ENCODE data around the gene C1QTNF1. TPM values are rescaled to one million over a fixed set of nuclear protein-coding genes. Genes with fewer than 3 reads are reported as not detected.

C1QTNF1 gene
- total RNA-seq, 1 experiment from 2014 or later = 6.3 TPM

- no peak for TF ChIP-seq EZH2 (IDR thresholded peaks at IDR 0.05; ENCODE audit: borderline replicate concordance, low read depth, low read length, poor library complexity, severe bottlenecking)
- TF ChIP-seq CTCF (conservative IDR thresholded peaks at IDR 0.05; ENCODE audit: low read depth, low read length) = no peak
- BruUV-seq (replicated peaks) = no TSS peak
- Histone ChIP-seq H3K9me3 (ENCODE audit: low read depth, low read length, poor library complexity, severe bottlenecking) (peaks cover 10% of the 10 kb centered on the region), H3K27me3 (replicated peaks; ENCODE audit: insufficient read depth, low read depth, low read length, poor library complexity) (no peaks in the 10 kb centered on the region), H3K4me1 (ENCODE audit: insufficient read depth, low read length, poor library complexity, severe bottlenecking) (peaks cover 10% of the 10 kb centered on the region), H3K4me3 (ENCODE audit: low read depth, low read length, poor library complexity, severe bottlenecking) (no peak overlapping the region), H3K36me3 (ENCODE audit: insufficient read depth, low read length, poor library complexity, severe bottlenecking) (no peaks in the 10 kb centered on the region), H3K27ac (ENCODE audit: low read depth, low read length, poor library complexity, severe bottlenecking) (no peak overlapping the region)
- no peak for DNase-seq (ENCODE audit: low spot score)
- ChIA-PET POLR2A (ENCODE audit: low non-redundant PET) (no interaction called here), CTCF (no interaction called here)
- intact Hi-C loops (cut with micrococcal nuclease; ENCODE audit: unreplicated experiment) = no loop called here
Measured at GRCh38 chr17:79050551-79050950, 26.6 kb downstream of the C1QTNF1 start.

GRCh38 chr17:79051306-79051705 lies 27.3 kb downstream of the C1QTNF1 start:
- H3K36me3 ChIP-seq (ENCODE audit: insufficient read depth, low read length, poor library complexity, severe bottlenecking) = no peaks in the 10 kb centered on the region
- H3K27me3 ChIP-seq (replicated peaks; ENCODE audit: insufficient read depth, low read depth, low read length, poor library complexity) = no peaks in the 10 kb centered on the region
- peaks cover 10% of the 10 kb centered on the region for H3K9me3 ChIP-seq (ENCODE audit: low read depth, low read length, poor library complexity, severe bottlenecking)
- H3K27ac ChIP-seq (ENCODE audit: low read depth, low read length, poor library complexity, severe bottlenecking) = no peak overlapping the region
- DNase-seq (ENCODE audit: low spot score) = no peak
- H3K4me3 ChIP-seq (ENCODE audit: low read depth, low read length, poor library complexity, severe bottlenecking) = no peak overlapping the region
- intact Hi-C loops (cut with micrococcal nuclease; ENCODE audit: unreplicated experiment) = no loop called here
- TF ChIP-seq CTCF (conservative IDR thresholded peaks at IDR 0.05; ENCODE audit: low read depth, low read length) = no peak
- TF ChIP-seq EZH2 (IDR thresholded peaks at IDR 0.05; ENCODE audit: borderline replicate concordance, low read depth, low read length, poor library complexity, severe bottlenecking) = no peak
- BruUV-seq (replicated peaks) = no TSS peak
- POLR2A ChIA-PET (ENCODE audit: low non-redundant PET) = no interaction called here
- peaks cover 6% of the 10 kb centered on the region for H3K4me1 ChIP-seq (ENCODE audit: insufficient read depth, low read length, poor library complexity, severe bottlenecking)
- CTCF ChIA-PET = no interaction called here

- H3K27me3 ChIP-seq (replicated peaks; ENCODE audit: insufficient read depth, low read depth, low read length, poor library complexity) = no peaks in the 10 kb centered on the region
- CTCF ChIA-PET = interaction anchor here (0.6 kb wide), 1 partner anchor 12 kb away, joined by 3 read pairs; no protein-coding TSS in a partner anchor
- intact Hi-C loops (cut with micrococcal nuclease; ENCODE audit: unreplicated experiment) = no loop called here
- no peak overlapping the region for H3K4me3 ChIP-seq (ENCODE audit: low read depth, low read length, poor library complexity, severe bottlenecking)
- POLR2A ChIA-PET (ENCODE audit: low non-redundant PET) = no interaction called here
- DNase-seq (ENCODE audit: low spot score) = no peak
- TF ChIP-seq CTCF (conservative IDR thresholded peaks at IDR 0.05; ENCODE audit: low read depth, low read length) (no peak), EZH2 (IDR thresholded peaks at IDR 0.05; ENCODE audit: borderline replicate concordance, low read depth, low read length, poor library complexity, severe bottlenecking) (no peak)
- peaks cover 10% of the 10 kb centered on the region for H3K9me3 ChIP-seq (ENCODE audit: low read depth, low read length, poor library complexity, severe bottlenecking)
- H3K27ac ChIP-seq (ENCODE audit: low read depth, low read length, poor library complexity, severe bottlenecking) = no peak overlapping the region
- no TSS peak for BruUV-seq (replicated peaks)
- H3K4me1 ChIP-seq (ENCODE audit: insufficient read depth, low read length, poor library complexity, severe bottlenecking) = no peaks in the 10 kb centered on the region
- H3K36me3 ChIP-seq (ENCODE audit: insufficient read depth, low read length, poor library complexity, severe bottlenecking) = no peaks in the 10 kb centered on the region
Measured at GRCh38 chr17:79052131-79052530, 28.2 kb downstream of the C1QTNF1 start.
